H9 (cell line): Measurements from ENCODE around the gene CDS2. TPM values are rescaled to one million over a fixed set of nuclear protein-coding genes. Genes with fewer than 3 reads are reported as not detected.

Experiments used
- DNase-seq: peaks from one replicate; pipeline ENCODE4 v3.0.0-alpha.2; 2017
- H2AFZ ChIP-seq: one replicate; pipeline ENCODE4 v1.6.1; 2013; ENCODE audit warnings: mild to moderate bottlenecking, low read length, control low read depth, moderate library complexity
- H2AK5ac ChIP-seq: 2 replicates; pipeline ENCODE4 v1.6.1; 2013; ENCODE audit warnings: low read length, control low read depth, mixed read lengths; ENCODE audit not compliant: insufficient read length
- H2BK120ac ChIP-seq: one replicate; pipeline ENCODE4 v1.6.1; 2013; ENCODE audit warnings: low read depth, mild to moderate bottlenecking, low read length, control low read depth, inconsistent platforms; ENCODE audit not compliant: poor library complexity, severe bottlenecking
- H2BK12ac ChIP-seq: 2 replicates; pipeline ENCODE4 v1.6.1; 2013; ENCODE audit warnings: low read length, control low read depth, mixed read lengths, low read depth; ENCODE audit not compliant: insufficient read length
- H2BK15ac ChIP-seq: 2 replicates; pipeline ENCODE4 v1.6.1; 2013; ENCODE audit warnings: low read depth, low read length, control low read depth
- H2BK20ac ChIP-seq: one replicate; pipeline ENCODE4 v1.6.1; 2013; ENCODE audit warnings: low read depth, mild to moderate bottlenecking, low read length, control low read depth, inconsistent platforms; ENCODE audit not compliant: poor library complexity, severe bottlenecking
- H2BK5ac ChIP-seq: 2 replicates; pipeline ENCODE4 v1.6.1; 2013; ENCODE audit warnings: low read length, control low read depth, mixed read lengths; ENCODE audit not compliant: insufficient read length
- H3K14ac ChIP-seq: 2 replicates; pipeline ENCODE4 v1.6.1; 2013; ENCODE audit warnings: low read length, control low read depth; ENCODE audit not compliant: insufficient read depth
- H3K18ac ChIP-seq: 2 replicates; pipeline ENCODE4 v1.6.1; 2013; ENCODE audit warnings: low read depth, mild to moderate bottlenecking, mixed read lengths, low read length, control low read depth; ENCODE audit not compliant: insufficient read length
- H3K23ac ChIP-seq: 2 replicates; pipeline ENCODE4 v1.6.1; 2013; ENCODE audit warnings: low read length, control low read depth, mixed read lengths, low read depth; ENCODE audit not compliant: insufficient read length
- H3K23me2 ChIP-seq: 2 replicates; pipeline ENCODE4 v1.6.1; 2013; ENCODE audit warnings: low read depth, mild to moderate bottlenecking, mixed read lengths, low read length, control low read depth; ENCODE audit not compliant: insufficient read length, poor library complexity, severe bottlenecking
- H3K27ac ChIP-seq: 2 replicates; pipeline ENCODE4 v1.5.1; 2013; ENCODE audit warnings: low read length, control low read depth, mixed read lengths, low read depth; ENCODE audit not compliant: insufficient read length
- H3K27me3 ChIP-seq: 2 replicates; pipeline ENCODE4 v1.6.1; 2013; ENCODE audit warnings: low read length, control low read depth, inconsistent platforms; ENCODE audit not compliant: insufficient read depth
- H3K4ac ChIP-seq: 2 replicates; pipeline ENCODE4 v1.6.1; 2013; ENCODE audit warnings: low read depth, mild to moderate bottlenecking, control low read depth, inconsistent platforms, low read length, moderate library complexity
- H3K4me1 ChIP-seq: 2 replicates; pipeline ENCODE4 v1.6.1; 2013; ENCODE audit warnings: low read length, control low read depth, inconsistent platforms; ENCODE audit not compliant: insufficient read depth
- H3K4me2 ChIP-seq: 2 replicates; pipeline ENCODE4 v1.6.1; 2013; ENCODE audit warnings: low read length, control low read depth, mixed read lengths; ENCODE audit not compliant: insufficient read length, insufficient read depth
- H3K56ac ChIP-seq: 2 replicates; pipeline ENCODE4 v1.6.1; 2013; ENCODE audit warnings: low read depth, mild to moderate bottlenecking, mixed read lengths, low read length, control low read depth; ENCODE audit not compliant: insufficient read length
- H3K79me1 ChIP-seq: 2 replicates; pipeline ENCODE4 v1.6.1; 2013; ENCODE audit warnings: low read depth, mild to moderate bottlenecking, moderate library complexity, low read length, control low read depth, inconsistent platforms; ENCODE audit not compliant: insufficient read depth, poor library complexity, severe bottlenecking
- H3K79me2 ChIP-seq: 2 replicates; pipeline ENCODE4 v1.6.1; 2013; ENCODE audit warnings: low read length, control low read depth, inconsistent platforms; ENCODE audit not compliant: insufficient read depth
- H3K9ac ChIP-seq: 2 replicates; pipeline ENCODE4 v1.6.1; 2013; ENCODE audit warnings: low read length, control low read depth, mixed read lengths; ENCODE audit not compliant: insufficient read length; ENCODE audit errors: extremely low read depth
- H3K9me3 ChIP-seq: one replicate; pipeline ENCODE4 v1.6.1; 2013; ENCODE audit warnings: low read depth, low read length, inconsistent platforms; ENCODE audit not compliant: control insufficient read depth
- H3T11ph ChIP-seq: one replicate; pipeline ENCODE4 v1.6.1; 2013; ENCODE audit warnings: mild to moderate bottlenecking, low read length, control low read depth, inconsistent platforms
- H4K20me1 ChIP-seq: one replicate; pipeline ENCODE4 v1.6.1; 2013; ENCODE audit not compliant: control insufficient read depth, insufficient read length, insufficient read depth
- H4K5ac ChIP-seq: 2 replicates; pipeline ENCODE4 v1.6.1; 2013; ENCODE audit warnings: low read depth, mild to moderate bottlenecking, mixed read lengths, low read length, control low read depth; ENCODE audit not compliant: insufficient read length
- H4K8ac ChIP-seq: replicated peaks from 2 replicates; pipeline ENCODE4 v1.6.1; 2013; ENCODE audit warnings: low read length, control low read depth, mixed read lengths, low read depth; ENCODE audit not compliant: insufficient read length
- H4K91ac ChIP-seq: 2 replicates; pipeline ENCODE4 v1.6.1; 2013; ENCODE audit warnings: low read depth, mild to moderate bottlenecking, moderate library complexity, mixed read lengths, low read length, control low read depth; ENCODE audit not compliant: insufficient read length
- H3K27ac Mint-ChIP-seq, 3 experiments: 2 replicates in 2 of 3; 3 replicates in 1 of 3; pipeline ENCODE4 v1.8.0; 2020 to 2021; ENCODE audit warnings: mixed read lengths in 3 of 3, mild to moderate bottlenecking in 1 of 3, moderate library complexity in 1 of 3
- H3K27me3 Mint-ChIP-seq: 2 replicates; pipeline ENCODE4 v1.8.0; 2021; ENCODE audit warnings: low read depth, mild to moderate bottlenecking, moderate library complexity, mixed read lengths
- H3K36me3 Mint-ChIP-seq, 3 experiments: 2 replicates in 2 of 3; 3 replicates in 1 of 3; pipeline ENCODE4 v1.8.0; 2020 to 2021; ENCODE audit warnings: low read depth in 3 of 3, mixed read lengths in 3 of 3; ENCODE audit not compliant: insufficient read depth in 1 of 3
- H3K4me1 Mint-ChIP-seq, 2 experiments: 2 replicates each; pipeline ENCODE4 v1.8.0; 2020; ENCODE audit warnings: mixed read lengths in 2 of 2
- H3K4me3 Mint-ChIP-seq, 2 experiments: 2 replicates in 1 of 2; 3 replicates in 1 of 2; pipeline ENCODE4 v1.8.0; 2020 to 2021; ENCODE audit warnings: mild to moderate bottlenecking in 2 of 2, mixed read lengths in 2 of 2, moderate library complexity in 1 of 2
- H3K9me3 Mint-ChIP-seq, 2 experiments: 2 replicates in 1 of 2; 3 replicates in 1 of 2; pipeline ENCODE4 v1.8.0; 2020; ENCODE audit warnings: mild to moderate bottlenecking in 2 of 2, mixed read lengths in 2 of 2, moderate library complexity in 1 of 2
- WGBS: extraction: QIAGEN DNeasy Blood & Tissue Kit; methylation state at CpG from one replicate; pipeline ENCODE4 v1.1.7; 2013; ENCODE audit warnings: missing lambda C conversion rate, low lambda C conversion rate, mixed read lengths; ENCODE audit not compliant: insufficient read length; ENCODE audit errors: extremely low coverage; 5-methylcytosine and 5-hydroxymethylcytosine counted together
- total RNA-seq: library from RNA; stranded (reverse); gene quantifications from 2 replicates; pipeline ENCODE4 v1.2.1, GENCODE V29; 2021
- TF ChIP-seq, protein P1 (sequence below): fragments of 200-600 bp; sonication (generic); conservative IDR thresholded peaks from 3 replicates; pipeline ENCODE4 v1.8.0; 2021; ENCODE audit warnings: antibody characterized with exemption, mild to moderate bottlenecking

The CDS2 gene
- total RNA-seq, 1 experiment from 2014 or later: 63.2 TPM

DNA sequence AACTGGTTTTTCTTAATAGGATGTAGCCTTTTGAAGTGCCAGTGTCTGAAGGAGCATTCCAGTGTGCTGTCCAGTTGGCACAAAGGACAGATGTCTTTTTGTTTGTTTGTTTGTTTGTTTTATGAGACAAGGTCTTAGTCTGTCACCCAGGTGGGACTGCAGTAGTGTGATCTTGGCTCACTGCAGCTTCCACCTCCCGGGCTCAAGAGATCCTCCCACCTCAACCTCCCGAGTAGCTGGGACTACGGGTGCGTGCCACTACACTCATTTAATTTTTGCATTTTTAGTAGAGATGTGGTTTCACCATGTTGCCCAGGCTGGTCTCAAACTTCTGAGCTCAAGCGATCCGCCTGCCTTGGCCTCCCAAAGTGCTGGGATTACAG, 27.7 kb downstream of the CDS2 start:
- Histone ChIP-seq H2BK15ac (no peak overlapping the region), H3K27ac (no peak overlapping the region), H2BK12ac (no peak overlapping the region), H3K9me3 (no peaks in the 10 kb centered on the region), H2AK5ac (no peak overlapping the region), H2BK20ac (no peak overlapping the region), H2AFZ (no peak overlapping the region), H2BK5ac (no peak overlapping the region), H3K79me2 (no peaks in the 10 kb centered on the region; the same call in 1 of the 2 replicates), H3K79me1 (no peaks in the 10 kb centered on the region), H4K8ac (no peak overlapping the region), H3K18ac (no peak overlapping the region), H3T11ph (no peak overlapping the region), H3K23ac (no peak overlapping the region), H4K20me1 (no peaks in the 10 kb centered on the region), H3K56ac (no peak overlapping the region), H2BK120ac (no peak overlapping the region), H3K4ac (no peak overlapping the region), H3K27me3 (no peaks in the 10 kb centered on the region), H3K4me2 (no peak overlapping the region), H3K4me1 (peaks cover 3% of the 10 kb centered on the region; the same call in 1 of the 2 replicates), H4K5ac (no peak overlapping the region), H4K91ac (no peak overlapping the region), H3K9ac (no peak overlapping the region), H3K14ac (no peak overlapping the region), H3K23me2 (no peaks in the 10 kb centered on the region)
- no peak for DNase-seq
- no peak overlapping the region for H3K4me3 Mint-ChIP-seq
- H3K27ac Mint-ChIP-seq: peak overlapping the region in 1 of 3 experiments; percentile 20; a peak in 2 of 7 replicates
- WGBS: no CpG with 5 or more reads among the region's 6 CpGs
- peaks cover 16 to 32% of the 10 kb centered on the region in 2 experiments for H3K4me1 Mint-ChIP-seq
- peaks cover 0 to 3% (median 0%) of the 10 kb centered on the region in 3 experiments; a peak in 2 of 7 replicates for H3K36me3 Mint-ChIP-seq
- no peaks in the 10 kb centered on the region for H3K9me3 Mint-ChIP-seq
- TF ChIP-seq, protein P1, sequence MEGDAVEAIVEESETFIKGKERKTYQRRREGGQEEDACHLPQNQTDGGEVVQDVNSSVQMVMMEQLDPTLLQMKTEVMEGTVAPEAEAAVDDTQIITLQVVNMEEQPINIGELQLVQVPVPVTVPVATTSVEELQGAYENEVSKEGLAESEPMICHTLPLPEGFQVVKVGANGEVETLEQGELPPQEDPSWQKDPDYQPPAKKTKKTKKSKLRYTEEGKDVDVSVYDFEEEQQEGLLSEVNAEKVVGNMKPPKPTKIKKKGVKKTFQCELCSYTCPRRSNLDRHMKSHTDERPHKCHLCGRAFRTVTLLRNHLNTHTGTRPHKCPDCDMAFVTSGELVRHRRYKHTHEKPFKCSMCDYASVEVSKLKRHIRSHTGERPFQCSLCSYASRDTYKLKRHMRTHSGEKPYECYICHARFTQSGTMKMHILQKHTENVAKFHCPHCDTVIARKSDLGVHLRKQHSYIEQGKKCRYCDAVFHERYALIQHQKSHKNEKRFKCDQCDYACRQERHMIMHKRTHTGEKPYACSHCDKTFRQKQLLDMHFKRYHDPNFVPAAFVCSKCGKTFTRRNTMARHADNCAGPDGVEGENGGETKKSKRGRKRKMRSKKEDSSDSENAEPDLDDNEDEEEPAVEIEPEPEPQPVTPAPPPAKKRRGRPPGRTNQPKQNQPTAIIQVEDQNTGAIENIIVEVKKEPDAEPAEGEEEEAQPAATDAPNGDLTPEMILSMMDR: no peak
- no peaks in the 10 kb centered on the region for H3K27me3 Mint-ChIP-seq
